Vagina (tissue), 2 donors: ENCODE measurements around the gene DNAJC30. TPM values are rescaled to one million over a fixed set of nuclear protein-coding genes. Genes with fewer than 3 reads are reported as not detected.
"Not testable (repeated sequence)": the region's sequence is repeated elsewhere in the genome, so short reads cannot be mapped to it uniquely, and the experiment has no call there.

Source experiments
- DNase-seq, 2 donors: peaks; one replicate each; pipeline ENCODE4 v3.0.0-alpha.2; 2017; ENCODE audit errors: extremely low spot score in 2 of 2
- H3K27ac ChIP-seq: fragments of 200-600 bp; sonication (generic); one replicate; pipeline ENCODE4 v1.5.1; 2019
- H3K27me3 ChIP-seq: fragments of 200-600 bp; sonication (generic); one replicate; pipeline ENCODE4 v1.5.1; 2019
- H3K36me3 ChIP-seq, 2 donors: fragments of 200-600 bp; sonication (generic); one replicate each; pipeline ENCODE4 v1.5.1; 2017 to 2019
- H3K4me1 ChIP-seq: fragments of 200-600 bp; sonication (generic); one replicate; pipeline ENCODE4 v1.5.1; 2019
- H3K4me3 ChIP-seq, 2 donors: fragments of 200-600 bp; sonication (generic); 1 replicate in 1 of 2; 2 replicates in 1 of 2; pipeline ENCODE4 v1.5.1; 2016 to 2019
- H3K9me3 ChIP-seq: fragments of 200-600 bp; sonication (generic); one replicate; pipeline ENCODE4 v1.5.1; 2019
- CTCF ChIP-seq, 3 experiments: fragments of 450-650 bp in 2 of 3; fragments of 200-600 bp in 1 of 3; sonication (generic) in 1 of 3; IDR thresholded peaks; one replicate each; pipeline ENCODE4 v1.5.1; 2017 to 2019; ENCODE audit warnings: antibody characterized with exemption in 3 of 3, mild to moderate bottlenecking in 2 of 3, moderate library complexity in 2 of 3
- POLR2A ChIP-seq, 2 donors: fragments of 450-650 bp; IDR thresholded peaks; one replicate each; pipeline ENCODE4 v1.6.1; 2017; ENCODE audit warnings: antibody characterized with exemption in 2 of 2, mild to moderate bottlenecking in 2 of 2, moderate library complexity in 2 of 2
- POLR2AphosphoS5 ChIP-seq, 2 donors: sonication (generic); formaldehyde crosslinking; IDR thresholded peaks; one replicate each; pipeline ENCODE4 v1.9.0; 2017; ENCODE audit warnings: antibody characterized with exemption in 2 of 2, mild to moderate bottlenecking in 2 of 2, low read depth in 1 of 2; ENCODE audit not compliant: insufficient read depth in 1 of 2
- intact Hi-C: fragments of 100-400 bp; cut with DNase I; formaldehyde crosslinking; loops from one replicate; pipeline ENCODE4 v1.15.1; 2023
- total RNA-seq: library from RNA; depleted of rRNA; stranded (reverse); fragments of >200 nt; gene quantifications from one replicate; pipeline ENCODE4 v1.2.3, GENCODE V29; 2016

Gene DNAJC30
- total RNA-seq, 1 donor from 2014 or later: 7.1 TPM

GRCh38 chr7:73726083-73726466 lies 42.8 kb upstream of the DNAJC30 start:
- H3K4me1 ChIP-seq: no peaks in the 10 kb centered on the region
- TF ChIP-seq POLR2A (IDR thresholded peaks at IDR 0.05): no peak
- TF ChIP-seq POLR2AphosphoS5 (IDR thresholded peaks at IDR 0.05; ENCODE audit: insufficient read depth in 1 of 2, low read depth in 1 of 2): no peak
- TF ChIP-seq CTCF (IDR thresholded peaks at IDR 0.05): no peak
- no peak overlapping the region for H3K27ac ChIP-seq
- H3K9me3 ChIP-seq: no peaks in the 10 kb centered on the region
- intact Hi-C loops: no loop called here
- H3K27me3 ChIP-seq: no peaks in the 10 kb centered on the region
- no peaks in the 10 kb centered on the region for H3K36me3 ChIP-seq
- no peak overlapping the region for H3K4me3 ChIP-seq
- DNase-seq: no peak

- H3K9me3 ChIP-seq: no peaks in the 10 kb centered on the region
- H3K4me3 ChIP-seq: no peak overlapping the region
- no peak overlapping the region for H3K27ac ChIP-seq
- H3K4me1 ChIP-seq: peaks cover 4% of the 10 kb centered on the region
- intact Hi-C loops: loop anchor here (5.0 kb wide), 1 partner anchor 117 kb away; no protein-coding TSS in a partner anchor
- no peak for DNase-seq
- no peaks in the 10 kb centered on the region for H3K27me3 ChIP-seq
- H3K36me3 ChIP-seq: no peaks in the 10 kb centered on the region
- no peak for TF ChIP-seq POLR2A (IDR thresholded peaks at IDR 0.05)
- no peak for TF ChIP-seq CTCF (IDR thresholded peaks at IDR 0.05)
- TF ChIP-seq POLR2AphosphoS5 (IDR thresholded peaks at IDR 0.05; ENCODE audit: insufficient read depth in 1 of 2, low read depth in 1 of 2): no peak
These were observed 40.6 kb upstream of the DNAJC30 start for GRCh38 chr7:73723813-73724212.

- Histone ChIP-seq H3K9me3 (no peaks in the 10 kb centered on the region), H3K27me3 (no peaks in the 10 kb centered on the region), H3K4me1 (peaks cover 14% of the 10 kb centered on the region), H3K27ac (no peak overlapping the region), H3K4me3 (no peak overlapping the region), H3K36me3 (no peaks in the 10 kb centered on the region)
- TF ChIP-seq POLR2AphosphoS5 (IDR thresholded peaks at IDR 0.05; ENCODE audit: insufficient read depth in 1 of 2, low read depth in 1 of 2) (no peak), CTCF (IDR thresholded peaks at IDR 0.05) (no peak), POLR2A (IDR thresholded peaks at IDR 0.05) (no peak)
- no peak for DNase-seq
- intact Hi-C loops: loop anchor here (5.0 kb wide), 1 partner anchor 115 kb away; no protein-coding TSS in a partner anchor
These were observed 39.5 kb upstream of the DNAJC30 start for GRCh38 chr7:73722785-73723184.

- not testable (repeated sequence) for H3K36me3 ChIP-seq, H3K4me3 ChIP-seq, H3K27ac ChIP-seq, H3K9me3 ChIP-seq, H3K27me3 ChIP-seq, DNase-seq
- intact Hi-C loops: loop anchor here (5.0 kb wide), 1 partner anchor 115 kb away; no protein-coding TSS in a partner anchor
- peaks cover 20% of the 10 kb centered on the region for H3K4me1 ChIP-seq
These were observed 38.9 kb upstream of the DNAJC30 start for GRCh38 chr7:73722182-73722581.

- intact Hi-C loops: loop anchor here (5.0 kb wide), 1 partner anchor 114 kb away; no protein-coding TSS in a partner anchor
- Histone ChIP-seq H3K4me1 (peaks cover 28% of the 10 kb centered on the region), H3K36me3 (no peaks in the 10 kb centered on the region), H3K27me3 (no peaks in the 10 kb centered on the region), H3K4me3 (no peak overlapping the region), H3K9me3 (no peaks in the 10 kb centered on the region), H3K27ac (no peak overlapping the region)
- no peak for DNase-seq
- TF ChIP-seq CTCF (IDR thresholded peaks at IDR 0.05) (no peak), POLR2AphosphoS5 (IDR thresholded peaks at IDR 0.05; ENCODE audit: insufficient read depth in 1 of 2, low read depth in 1 of 2) (no peak), POLR2A (IDR thresholded peaks at IDR 0.05) (no peak)
These were observed 38.1 kb upstream of the DNAJC30 start for GRCh38 chr7:73721377-73721817.

GRCh38 chr7:73720443-73720842 lies 37.2 kb upstream of the DNAJC30 start:
- intact Hi-C loops: loop anchor here (5.0 kb wide), 1 partner anchor 113 kb away; no protein-coding TSS in a partner anchor
- H3K36me3 ChIP-seq, DNase-seq, H3K27ac ChIP-seq, H3K4me3 ChIP-seq, H3K27me3 ChIP-seq, H3K9me3 ChIP-seq: not testable (repeated sequence)
- peaks cover 37% of the 10 kb centered on the region for H3K4me1 ChIP-seq
